GM20000 (cell line): Measurements from ENCODE around the gene PLCB2.
A peak's percentile ranks its signal among the peaks of the same experiment; 100 is the strongest.

ENCODE experiments used
- DNase-seq: peaks from one replicate; pipeline ENCODE4 v3.0.0; 2012; ENCODE audit warnings: low spot score
- CTCF ChIP-seq: IDR thresholded peaks from 2 replicates; pipeline ENCODE4 v1.5.1; 2012; ENCODE audit warnings: mild to moderate bottlenecking, control low read depth; ENCODE audit errors: extremely low read depth, missing control alignments

PLCB2 gene

GRCh38 chr15:40238532-40239403 lies 69.0 kb downstream of the PLCB2 start, which contains the start of gene PAK6:
PAK6 (plus strand) TSS chr15:40239063; CDS start chr15:40264786, 25,723 bp downstream.
- peak; percentile 60 for DNase-seq

More at GRCh38 chr15:40238532-40239403, 69.0 kb downstream of the PLCB2 start, which contains the start of gene PAK6:
- TF ChIP-seq CTCF, result no peak
